Measurements from ENCODE around the gene ZBTB7B.

The ZBTB7B gene

GRCh38 chr1:154971341-154971998 lies 31.1 kb upstream of the ZBTB7B start:
- CTCF ChIA-PET: interaction anchor here (1.0 to 1.1 kb wide), 2 partner anchors 82 to 90 kb away, joined by 3 read pairs; no protein-coding TSS in a partner anchor
- DNase-seq (ENCODE audit: low spot score): no peak
- peak overlapping the region; percentile 100 for H3K27ac ChIP-seq
- POLR2A ChIA-PET (ENCODE audit: low non-redundant PET): interaction anchor here (0.7 to 3.9 kb wide), 5 partner anchors 10 to 30 kb away, joined by 3 to 24 read pairs (median 4); partner anchors contain the start of genes FLAD1, PBXIP1 and PYGO2
- no peak for TF ChIP-seq CTCF (conservative IDR thresholded peaks at IDR 0.05; ENCODE audit: low read depth)

- TF ChIP-seq CTCF (conservative IDR thresholded peaks at IDR 0.05; ENCODE audit: low read depth): no peak
- DNase-seq (ENCODE audit: low spot score): no peak
- CTCF ChIA-PET: interaction anchor here (0.6 to 1.2 kb wide), 4 partner anchors 24 to 674 kb away, joined by 3 to 4 read pairs (median 4); no protein-coding TSS in a partner anchor
- POLR2A ChIA-PET (ENCODE audit: low non-redundant PET): interaction anchor here (0.7 to 3.9 kb wide), 2 partner anchors 11 to 205 kb away, joined by 3 to 24 read pairs; partner anchors contain the start of gene PYGO2
- peak overlapping the region; percentile 100 for H3K27ac ChIP-seq
Measured at GRCh38 chr1:154972213-154972516, 30.4 kb upstream of the ZBTB7B start.

- ChIA-PET POLR2A (ENCODE audit: low non-redundant PET) (interaction anchor here (0.7 to 3.9 kb wide), 3 partner anchors 11 to 204 kb away, joined by 3 to 24 read pairs (median 3); partner anchors contain the start of gene PYGO2), CTCF (interaction anchor here (0.6 to 1.2 kb wide), 4 partner anchors 23 to 673 kb away, joined by 3 to 4 read pairs (median 4); no protein-coding TSS in a partner anchor)
- DNase-seq (ENCODE audit: low spot score): peak; percentile 88
- TF ChIP-seq CTCF (conservative IDR thresholded peaks at IDR 0.05; ENCODE audit: low read depth): no peak
- peak overlapping the region; percentile 100 for H3K27ac ChIP-seq
Measured at GRCh38 chr1:154972517-154973343, 29.9 kb upstream of the ZBTB7B start.

- CTCF ChIA-PET: interaction anchor here (0.6 to 1.2 kb wide), 3 partner anchors 24 to 88 kb away, joined by 3 to 4 read pairs (median 3); no protein-coding TSS in a partner anchor
- DNase-seq (ENCODE audit: low spot score): peak; percentile 84
- POLR2A ChIA-PET (ENCODE audit: low non-redundant PET): interaction anchor here (0.7 to 3.9 kb wide), 6 partner anchors 10 to 415 kb away, joined by 3 to 24 read pairs (median 4); partner anchors contain the start of genes FLAD1 and PYGO2
- peak overlapping the region; percentile 100 for H3K27ac ChIP-seq
- no peak for TF ChIP-seq CTCF (conservative IDR thresholded peaks at IDR 0.05; ENCODE audit: low read depth)
Measured at GRCh38 chr1:154973344-154974101, 29.1 kb upstream of the ZBTB7B start.

GRCh38 chr1:154974102-154974807 lies 28.3 kb upstream of the ZBTB7B start, which contains the start of gene CKS1B:
Gene CKS1B (plus strand): TSS chr1:154974681. CDS start chr1:154974746, 65 bp downstream.
- no peak for TF ChIP-seq CTCF (conservative IDR thresholded peaks at IDR 0.05; ENCODE audit: low read depth)
- peak within 1 kb of the TSS; percentile 100 for H3K27ac ChIP-seq
- peak; percentile 99 for DNase-seq (ENCODE audit: low spot score)
- ChIA-PET CTCF (interaction anchor here (0.6 to 1.0 kb wide), 3 partner anchors 24 to 88 kb away, joined by 3 to 4 read pairs (median 3); no protein-coding TSS in a partner anchor), POLR2A (ENCODE audit: low non-redundant PET) (interaction anchor here (0.7 to 1.5 kb wide), 5 partner anchors 9 to 416 kb away, joined by 3 to 6 read pairs (median 3); partner anchors contain the start of gene FLAD1)
